ENCODE results near the gene KCNK4. TPM values are rescaled to one million over a fixed set of nuclear protein-coding genes. Genes with fewer than 3 reads are reported as not detected.

KCNK4 gene
- total and polyA plus RNA-seq, 8 donors, result not detected

DNA sequence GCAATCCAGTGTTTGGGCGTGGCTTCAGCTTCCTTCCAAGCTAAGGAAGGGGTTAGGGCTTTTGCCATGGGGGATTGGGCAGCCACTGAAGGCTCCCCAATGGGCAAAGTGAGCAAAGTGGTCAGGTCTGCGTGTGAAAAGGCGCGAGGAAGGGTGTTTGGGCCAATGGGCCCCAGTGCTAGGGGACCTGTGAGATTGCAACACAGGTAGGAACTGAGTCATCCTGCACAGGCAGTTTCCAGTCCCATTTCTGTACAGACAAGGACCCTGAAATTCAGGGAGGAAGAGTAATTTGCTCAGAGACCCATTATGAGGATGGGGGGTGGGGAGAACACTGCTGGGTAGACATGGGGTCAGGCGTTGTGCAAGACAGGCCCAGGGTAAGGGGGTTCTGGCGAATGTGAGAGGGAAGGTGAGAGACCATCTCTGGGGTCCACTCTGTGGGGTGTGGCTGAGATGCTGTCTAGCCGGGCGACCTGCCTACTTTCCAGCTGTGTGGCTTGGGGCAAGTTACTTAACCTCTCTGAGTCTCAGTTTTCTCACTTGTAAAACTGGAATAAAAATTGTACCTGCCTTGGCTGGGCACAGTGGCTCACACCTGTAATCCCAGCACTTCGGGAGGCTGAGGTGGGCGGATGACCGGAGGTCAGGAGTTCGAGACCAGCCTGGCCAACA is 56.2 kb downstream of the KCNK4 start:
- Histone ChIP-seq H3K9me3 (no peaks in the 10 kb centered on the region), H3K27ac (no peak overlapping the region), H3K4me1 (peaks cover 7 to 31% (median 21%) of the 10 kb centered on the region in 4 donors), H3K4me3 (no peak overlapping the region), H3K27me3 (no peaks in the 10 kb centered on the region), H3K36me3 (peaks cover 0 to 22% (median 0%) of the 10 kb centered on the region in 4 donors)
- TF ChIP-seq EP300 (IDR thresholded peaks at IDR 0.05), result no peak
- TF ChIP-seq POLR2AphosphoS5 (IDR thresholded peaks at IDR 0.05), result no peak
- no peak for TF ChIP-seq POLR2A (IDR thresholded peaks at IDR 0.05)
- TF ChIP-seq, protein P1, sequence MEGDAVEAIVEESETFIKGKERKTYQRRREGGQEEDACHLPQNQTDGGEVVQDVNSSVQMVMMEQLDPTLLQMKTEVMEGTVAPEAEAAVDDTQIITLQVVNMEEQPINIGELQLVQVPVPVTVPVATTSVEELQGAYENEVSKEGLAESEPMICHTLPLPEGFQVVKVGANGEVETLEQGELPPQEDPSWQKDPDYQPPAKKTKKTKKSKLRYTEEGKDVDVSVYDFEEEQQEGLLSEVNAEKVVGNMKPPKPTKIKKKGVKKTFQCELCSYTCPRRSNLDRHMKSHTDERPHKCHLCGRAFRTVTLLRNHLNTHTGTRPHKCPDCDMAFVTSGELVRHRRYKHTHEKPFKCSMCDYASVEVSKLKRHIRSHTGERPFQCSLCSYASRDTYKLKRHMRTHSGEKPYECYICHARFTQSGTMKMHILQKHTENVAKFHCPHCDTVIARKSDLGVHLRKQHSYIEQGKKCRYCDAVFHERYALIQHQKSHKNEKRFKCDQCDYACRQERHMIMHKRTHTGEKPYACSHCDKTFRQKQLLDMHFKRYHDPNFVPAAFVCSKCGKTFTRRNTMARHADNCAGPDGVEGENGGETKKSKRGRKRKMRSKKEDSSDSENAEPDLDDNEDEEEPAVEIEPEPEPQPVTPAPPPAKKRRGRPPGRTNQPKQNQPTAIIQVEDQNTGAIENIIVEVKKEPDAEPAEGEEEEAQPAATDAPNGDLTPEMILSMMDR (IDR thresholded peaks at IDR 0.05), result no peak
- intact Hi-C loops (cut with DNase I; ENCODE audit: low total_unique reads), result no loop called here
- no peak for DNase-seq
- 82 to 91% (median 89%) methylated on average over 12 of the region's 12 CpGs for WGBS, 5 donors

GRCh38 chr11:64348383-64349024 is 57.4 kb downstream of the KCNK4 start:
- Histone ChIP-seq H3K27ac (peak overlapping the region in 2 of 5 donors; percentile 32 to 33), H3K9me3 (no peaks in the 10 kb centered on the region), H3K27me3 (no peaks in the 10 kb centered on the region), H3K36me3 (peaks cover 0 to 25% (median 0%) of the 10 kb centered on the region in 4 donors), H3K4me3 (no peak overlapping the region), H3K4me1 (peaks cover 0 to 19% (median 12%) of the 10 kb centered on the region in 4 donors)
- intact Hi-C loops (cut with DNase I; ENCODE audit: low total_unique reads), result no loop called here
- 53 to 65% (median 55%) methylated on average over 10 to 14 of the region's 14 CpGs for whole genome bisulfite sequencing, 5 donors
- TF ChIP-seq POLR2A (IDR thresholded peaks at IDR 0.05), result no peak
- TF ChIP-seq POLR2AphosphoS5 (IDR thresholded peaks at IDR 0.05), result no peak
- TF ChIP-seq EP300 (IDR thresholded peaks at IDR 0.05), result no peak
- TF ChIP-seq, protein P1 (IDR thresholded peaks at IDR 0.05), result no peak
- DNase-seq, result peak; percentile 49 to 63

- intact Hi-C loops (cut with DNase I; ENCODE audit: low total_unique reads), result no loop called here
- no peak overlapping the region for H3K4me3 ChIP-seq
- H3K9me3 ChIP-seq, result no peaks in the 10 kb centered on the region
- no peak overlapping the region for H3K27ac ChIP-seq
- DNase-seq, result no peak
- no peak for TF ChIP-seq POLR2A (IDR thresholded peaks at IDR 0.05)
- TF ChIP-seq POLR2AphosphoS5 (IDR thresholded peaks at IDR 0.05), result no peak
- no peak for TF ChIP-seq EP300 (IDR thresholded peaks at IDR 0.05)
- TF ChIP-seq, protein P1 (IDR thresholded peaks at IDR 0.05), result no peak
- H3K36me3 ChIP-seq, result peaks cover 0 to 21% (median 0%) of the 10 kb centered on the region in 4 donors
- H3K4me1 ChIP-seq, result peaks cover 0 to 18% (median 8%) of the 10 kb centered on the region in 4 donors
- WGBS, 5 donors, result 86 to 97% (median 88%) methylated on average over 5 to 7 of the region's 7 CpGs
- no peaks in the 10 kb centered on the region for H3K27me3 ChIP-seq
Measured at GRCh38 chr11:64349025-64349387, 57.9 kb downstream of the KCNK4 start.

DNA sequence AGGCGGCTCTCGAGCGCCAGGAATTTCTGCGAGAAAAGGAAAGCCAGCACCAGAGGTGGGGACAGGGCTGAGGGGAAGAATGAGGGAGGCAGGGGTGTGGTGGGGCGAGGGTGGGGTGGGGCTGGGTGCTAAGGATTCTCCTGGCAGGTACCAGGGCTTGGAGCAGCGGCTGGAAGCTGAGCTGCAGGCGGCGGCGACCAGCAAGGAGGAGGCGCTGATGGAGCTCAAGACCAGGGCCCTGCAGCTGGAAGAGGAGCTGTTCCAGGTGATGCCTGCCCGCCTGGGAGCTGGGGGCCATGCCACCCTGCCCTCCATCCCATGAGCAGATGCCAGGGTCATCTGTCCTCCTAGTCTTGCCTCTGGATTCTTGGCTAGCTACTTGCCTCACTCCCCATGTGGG is 58.3 kb downstream of the KCNK4 start:
- H3K36me3 ChIP-seq, result peaks cover 0 to 17% (median 0%) of the 10 kb centered on the region in 4 donors
- H3K4me1 ChIP-seq, result peaks cover 0 to 22% (median 9%) of the 10 kb centered on the region in 4 donors
- no peak overlapping the region for H3K4me3 ChIP-seq
- WGBS, 5 donors, result 80 to 90% (median 88%) methylated on average over 11 of the region's 11 CpGs
- no peak overlapping the region for H3K27ac ChIP-seq
- intact Hi-C loops (cut with DNase I; ENCODE audit: low total_unique reads), result no loop called here
- no peak for DNase-seq
- H3K9me3 ChIP-seq, result no peaks in the 10 kb centered on the region
- TF ChIP-seq POLR2A (IDR thresholded peaks at IDR 0.05) (no peak), EP300 (IDR thresholded peaks at IDR 0.05) (no peak), POLR2AphosphoS5 (IDR thresholded peaks at IDR 0.05) (no peak)
- TF ChIP-seq, protein P1 (IDR thresholded peaks at IDR 0.05), result no peak
- no peaks in the 10 kb centered on the region for H3K27me3 ChIP-seq

Small RNAs within 50 kb of the gene (small RNA-seq; reads per million reads assigned to genes)
- gene MIR7155 (0.10 to 0.83 (median 0.41) reads per million in 4 donors), gene RF00019 (0 reads per million in 4 donors)

Other genes starting within 250 kb of the KCNK4 start
- gene MACROD1, start 125.2 kb upstream of the KCNK4 start, total RNA-seq, result 10 to 100 TPM; 18.0 to 52.1 (median 41.2) TPM
- 100 to 1,000 TPM in 2 of 3 donors, 10 to 100 TPM in 1; 59.1 to 283 (median 156) TPM for gene MACROD1, start 125.2 kb upstream of the KCNK4 start, polyA plus RNA-seq
- 100 to 1,000 TPM in 1 of 5 donors, 10 to 100 TPM in 4; 27.4 to 259 (median 68.1) TPM for gene STIP1, start 105.1 kb upstream of the KCNK4 start, total RNA-seq
- 10 to 100 TPM; 51.5 to 56.2 (median 53.2) TPM for gene STIP1, start 105.1 kb upstream of the KCNK4 start, polyA plus RNA-seq
- gene FERMT3, start 84.6 kb upstream of the KCNK4 start, total RNA-seq, result 10 to 100 TPM; 11.9 to 30.3 (median 17.9) TPM
- gene FERMT3, start 84.6 kb upstream of the KCNK4 start, polyA plus RNA-seq, result 10 to 100 TPM; 12.4 to 31.9 (median 19.5) TPM
- gene TRPT1, start 65.1 kb upstream of the KCNK4 start, total RNA-seq, result 100 to 1,000 TPM in 2 of 5 donors, 10 to 100 TPM in 3; 15.2 to 425 (median 63.8) TPM
- gene TRPT1, start 65.1 kb upstream of the KCNK4 start, polyA plus RNA-seq, result 10 to 100 TPM; 75.8 to 83.5 (median 79.7) TPM
- gene NUDT22, start 65.0 kb upstream of the KCNK4 start, total RNA-seq, result 100 to 1,000 TPM in 4 of 5 donors, 10 to 100 TPM in 1; 35.1 to 363 (median 124) TPM
- 100 to 1,000 TPM in 1 of 3 donors, 10 to 100 TPM in 2; 62.4 to 143 (median 76.2) TPM for gene NUDT22, start 65.0 kb upstream of the KCNK4 start, polyA plus RNA-seq
- 10 to 100 TPM in 4 of 5 donors, 1 to 10 TPM in 1; 8.3 to 61.8 (median 14.9) TPM for gene DNAJC4, start 60.8 kb upstream of the KCNK4 start, total RNA-seq
- gene DNAJC4, start 60.8 kb upstream of the KCNK4 start, polyA plus RNA-seq, result 100 to 1,000 TPM in 2 of 3 donors, 10 to 100 TPM in 1; 69.8 to 115 (median 106) TPM
- 100 to 1,000 TPM in 1 of 5 donors, 10 to 100 TPM in 3, 1 to 10 TPM in 1; 2.9 to 167 (median 17.4) TPM for gene VEGFB, start 56.7 kb upstream of the KCNK4 start, total RNA-seq
- 100 to 1,000 TPM in 1 of 3 donors, 10 to 100 TPM in 2; 86.4 to 132 (median 97.7) TPM for gene VEGFB, start 56.7 kb upstream of the KCNK4 start, polyA plus RNA-seq
- gene FKBP2, start 50.2 kb upstream of the KCNK4 start, total RNA-seq, result 10 to 100 TPM; 15.2 to 66.8 (median 47.7) TPM
- gene FKBP2, start 50.2 kb upstream of the KCNK4 start, polyA plus RNA-seq, result 100 to 1,000 TPM; 140 to 257 (median 251) TPM
- 100 to 1,000 TPM in 1 of 5 donors, 10 to 100 TPM in 4; 39.3 to 179 (median 65.9) TPM for gene PPP1R14B, start 44.4 kb upstream of the KCNK4 start, total RNA-seq
- 100 to 1,000 TPM in 2 of 3 donors, 10 to 100 TPM in 1; 80.6 to 234 (median 190) TPM for gene PPP1R14B, start 44.4 kb upstream of the KCNK4 start, polyA plus RNA-seq
- gene PLCB3, start 39.8 kb upstream of the KCNK4 start, total RNA-seq, result 100 to 1,000 TPM in 1 of 5 donors, 10 to 100 TPM in 4; 14.0 to 154 (median 27.4) TPM
- gene PLCB3, start 39.8 kb upstream of the KCNK4 start, polyA plus RNA-seq, result 10 to 100 TPM; 12.2 to 14.3 (median 14.1) TPM
- gene BAD, start 6.6 kb upstream of the KCNK4 start, total RNA-seq, result 100 to 1,000 TPM in 1 of 5 donors, 10 to 100 TPM in 4; 40.4 to 343 (median 70.1) TPM
- 100 to 1,000 TPM; 114 to 207 (median 137) TPM for gene BAD, start 6.6 kb upstream of the KCNK4 start, polyA plus RNA-seq
- gene GPR137, start 5.5 kb upstream of the KCNK4 start, total RNA-seq, result 10 to 100 TPM in 2 of 5 donors, 1 to 10 TPM in 3; 2.9 to 58.8 (median 8.5) TPM
- gene GPR137, start 5.5 kb upstream of the KCNK4 start, polyA plus RNA-seq, result 10 to 100 TPM; 18.8 to 23.4 (median 21.2) TPM
- 10 to 100 TPM in 1 of 5 donors, not detected in 4; 11.3 TPM for gene CATSPERZ, start 9.1 kb downstream of the KCNK4 start, total RNA-seq
- 1 to 10 TPM in 2 of 3 donors, under 1 TPM in 1; 0.18 to 5.2 (median 1.7) TPM for gene CATSPERZ, start 9.1 kb downstream of the KCNK4 start, polyA plus RNA-seq
- 100 to 1,000 TPM in 3 of 5 donors, 10 to 100 TPM in 2; 45.5 to 685 (median 142) TPM for gene ESRRA, start 14.2 kb downstream of the KCNK4 start, total RNA-seq
- gene ESRRA, start 14.2 kb downstream of the KCNK4 start, polyA plus RNA-seq, result 10 to 100 TPM; 63.5 to 86.6 (median 82.5) TPM
- gene TRMT112, start 26.3 kb downstream of the KCNK4 start, total RNA-seq, result 100 to 1,000 TPM in 2 of 5 donors, 10 to 100 TPM in 3; 50.8 to 181 (median 99.9) TPM
- 100 to 1,000 TPM; 271 to 337 (median 328) TPM for gene TRMT112, start 26.3 kb downstream of the KCNK4 start, polyA plus RNA-seq
- gene PRDX5, start 26.8 kb downstream of the KCNK4 start, total RNA-seq, result 100 to 1,000 TPM in 3 of 5 donors, 10 to 100 TPM in 1, 1 to 10 TPM in 1; 9.3 to 254 (median 125) TPM
- gene PRDX5, start 26.8 kb downstream of the KCNK4 start, polyA plus RNA-seq, result 100 to 1,000 TPM; 462 to 725 (median 673) TPM
- gene CCDC88B, start 48.9 kb downstream of the KCNK4 start, total RNA-seq, result 100 to 1,000 TPM in 1 of 5 donors, 10 to 100 TPM in 1, 1 to 10 TPM in 3; 1.8 to 137 (median 7.6) TPM
- gene CCDC88B, start 48.9 kb downstream of the KCNK4 start, polyA plus RNA-seq, result 10 to 100 TPM; 37.4 to 57.7 (median 38.8) TPM
- 100 to 1,000 TPM in 1 of 5 donors, 10 to 100 TPM in 4; 15.4 to 103 (median 81.1) TPM for gene RPS6KA4, start 67.9 kb downstream of the KCNK4 start, total RNA-seq
- gene RPS6KA4, start 67.9 kb downstream of the KCNK4 start, polyA plus RNA-seq, result 10 to 100 TPM; 18.5 to 22.8 (median 20.2) TPM